Measurements from ENCODE around the gene SFXN5. TPM values are rescaled to one million over a fixed set of nuclear protein-coding genes. Genes with fewer than 3 reads are reported as not detected.

The SFXN5 gene
- polyA plus RNA-seq, 2 of the 4 experiments (the other 2 are of a cell fraction) = 16.7 to 19.6 TPM

GRCh38 chr2:72893594-72894319, 177.8 kb downstream of the SFXN5 start:
- H3K4me3 ChIP-seq = no peak overlapping the region
- ChIA-PET POLR2A (interaction anchor here (1.0 kb wide), 1 partner anchor 284 kb away, joined by 5 read pairs; no protein-coding TSS in a partner anchor), CTCF (interaction anchor here (0.6 to 13.9 kb wide), 69 partner anchors 8 to 1358 kb away, joined by 3 to 260 read pairs (median 9); partner anchors contain the start of gene EMX1)
- peak; percentile 69 to 82 for DNase-seq (ENCODE audit: low read depth in 1 of 2, low spot score in 1 of 2)
- no peak for FAIRE-seq
- H3K27ac ChIP-seq = peak overlapping the region in 1 of 2 experiments; percentile 63; a peak in 4 of 6 replicates
- peaks cover 16% of the 10 kb centered on the region for H3K4me1 ChIP-seq
- H3K9me3 ChIP-seq = no peaks in the 10 kb centered on the region
- H3K4me2 ChIP-seq = no peak overlapping the region
- 45% methylated on average over 14 of the region's 15 CpGs for WGBS (ENCODE audit: missing lambda C conversion rate)
- TF ChIP-seq HMGXB4 (CRISPR knock-in tag; IDR thresholded peaks at IDR 0.05; ENCODE audit: borderline replicate concordance) = no peak
- peak; percentile 68 for TF ChIP-seq CTCF (IDR thresholded peaks at IDR 0.05)
- TF ChIP-seq KDM5A (IDR thresholded peaks at IDR 0.05) = no peak
- no peak for TF ChIP-seq TFCP2L1 (CRISPR knock-in tag; IDR thresholded peaks at IDR 0.05)
- TF ChIP-seq SMC3 (IDR thresholded peaks at IDR 0.05) = peak; percentile 77
- TF ChIP-seq E2F6 (IDR thresholded peaks at IDR 0.05; ENCODE audit: borderline replicate concordance, low read depth) = no peak
- TF ChIP-seq RARB (CRISPR knock-in tag; IDR thresholded peaks at IDR 0.05) = no peak
- no peak for TF ChIP-seq MAX (IDR thresholded peaks at IDR 0.05)
- TF ChIP-seq RAD21 (conservative IDR thresholded peaks at IDR 0.05 in 1 of 2, IDR thresholded peaks at IDR 0.05 in 1 of 2) = peak; percentile 75 to 80
- TF ChIP-seq HOXB13 (CRISPR knock-in tag; IDR thresholded peaks at IDR 0.05; ENCODE audit: low read depth) = no peak
- TF ChIP-seq FOSL2 (IDR thresholded peaks at IDR 0.05) = no peak
- TF ChIP-seq FOSL2 (CRISPR knock-in tag; IDR thresholded peaks at IDR 0.05) = no peak
- TF ChIP-seq ATOH8 (CRISPR knock-in tag; IDR thresholded peaks at IDR 0.05; ENCODE audit: low read depth) = no peak
- ATAC-seq = peak; percentile 87 to 92

GRCh38 chr2:72892506-72893173, 178.9 kb downstream of the SFXN5 start:
- WGBS (ENCODE audit: missing lambda C conversion rate) = 12% methylated on average over 11 of the region's 11 CpGs
- ATAC-seq (peak; percentile 89 to 92), DNase-seq (ENCODE audit: low read depth in 1 of 2, low spot score in 1 of 2) (peak; percentile 80 to 85), FAIRE-seq (no peak)
- ChIA-PET POLR2A (interaction anchor here (1.0 kb wide), 1 partner anchor 285 kb away, joined by 5 read pairs; no protein-coding TSS in a partner anchor), CTCF (interaction anchor here (0.6 to 13.9 kb wide), 93 partner anchors 9 to 1704 kb away, joined by 3 to 260 read pairs (median 6); partner anchors contain the start of gene EMX1)
- no peak for TF ChIP-seq HES2 (IDR thresholded peaks at IDR 0.05)
- TF ChIP-seq MAX (IDR thresholded peaks at IDR 0.05) = no peak; the same call in 1 of the 2 replicates
- TF ChIP-seq PBX3 (IDR thresholded peaks at IDR 0.05) = no peak
- 0 out of 5 replicates have a peak, but pooled peaks of 1 of the 2 experiments have one; percentile 24 for TF ChIP-seq JUN (IDR thresholded peaks at IDR 0.05)
- no peak for TF ChIP-seq RCOR1 (IDR thresholded peaks at IDR 0.05; ENCODE audit: low read depth, low read length)
- no peak for TF ChIP-seq EHMT2 (IDR thresholded peaks at IDR 0.05; ENCODE audit: low read depth)
- TF ChIP-seq POLR2AphosphoS2 (conservative IDR thresholded peaks at IDR 0.05; ENCODE audit: low read length) = no peak
- no peak for TF ChIP-seq NPAS2 (CRISPR knock-in tag; IDR thresholded peaks at IDR 0.05; ENCODE audit: borderline replicate concordance)
- TF ChIP-seq RAD21 (conservative IDR thresholded peaks at IDR 0.05 in 1 of 2, IDR thresholded peaks at IDR 0.05 in 1 of 2) = peak; percentile 81 to 85
- peak; percentile 84 for TF ChIP-seq CTCF (IDR thresholded peaks at IDR 0.05)
- no peak for TF ChIP-seq PHF8 (IDR thresholded peaks at IDR 0.05; ENCODE audit: borderline replicate concordance, low read depth)
- peak; percentile 87 for TF ChIP-seq SMC3 (IDR thresholded peaks at IDR 0.05)
- Histone ChIP-seq H3K4me1 (peaks cover 24% of the 10 kb centered on the region), H3K4me3 (no peak overlapping the region), H3K9me3 (no peaks in the 10 kb centered on the region), H3K27ac (no peak overlapping the region), H3K4me2 (no peak overlapping the region)
